GM21526 (cell line): ENCODE measurements around the gene BTC.
"Not testable (repeated sequence)": the region's sequence is repeated elsewhere in the genome, so short reads cannot be mapped to it uniquely, and the experiment has no call there.

ENCODE experiments used
- ATAC-seq: cut with Tn5 transposase; IDR thresholded peaks from one replicate; pipeline ENCODE4 v1.9.1; 2021; ENCODE audit warnings: moderate library complexity; ENCODE audit not compliant: unreplicated experiment, low FRiP score

Gene BTC

DNA sequence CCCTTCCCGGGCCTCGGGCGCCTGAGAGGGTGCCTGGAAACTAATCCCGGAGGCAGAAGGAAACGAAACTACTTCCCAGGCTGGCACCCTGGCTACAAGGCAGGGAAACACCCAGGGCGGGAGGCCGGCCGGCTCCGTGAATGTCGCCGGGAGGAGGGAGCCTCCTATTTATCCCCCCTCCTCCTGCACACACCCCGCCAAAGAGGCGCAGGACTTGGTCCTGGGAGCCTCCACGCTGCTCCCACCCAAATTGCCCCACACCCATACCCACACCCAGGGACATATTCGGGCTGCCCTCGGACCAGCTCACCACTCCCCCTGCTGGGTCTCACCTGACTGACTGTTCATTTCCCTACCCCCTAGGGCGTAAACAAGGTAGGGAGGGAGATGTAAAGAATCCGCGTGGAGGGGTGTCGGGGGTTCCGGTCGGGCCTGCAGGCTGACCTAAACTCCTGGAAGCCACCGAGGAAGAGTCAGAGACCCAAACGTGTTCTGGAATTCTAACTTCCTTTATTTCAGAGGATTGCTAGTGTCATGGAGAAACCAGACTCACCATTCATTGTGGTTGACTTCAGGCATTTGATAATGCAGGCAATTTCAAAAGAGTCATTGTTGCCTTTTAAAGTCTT, at the start of gene BTC:
Gene BTC (minus strand): TSS at position 142 of the 629 bp plus-strand sequence. CDS start 198 bp downstream, outside the sequence.
- no peak for ATAC-seq

DNA sequence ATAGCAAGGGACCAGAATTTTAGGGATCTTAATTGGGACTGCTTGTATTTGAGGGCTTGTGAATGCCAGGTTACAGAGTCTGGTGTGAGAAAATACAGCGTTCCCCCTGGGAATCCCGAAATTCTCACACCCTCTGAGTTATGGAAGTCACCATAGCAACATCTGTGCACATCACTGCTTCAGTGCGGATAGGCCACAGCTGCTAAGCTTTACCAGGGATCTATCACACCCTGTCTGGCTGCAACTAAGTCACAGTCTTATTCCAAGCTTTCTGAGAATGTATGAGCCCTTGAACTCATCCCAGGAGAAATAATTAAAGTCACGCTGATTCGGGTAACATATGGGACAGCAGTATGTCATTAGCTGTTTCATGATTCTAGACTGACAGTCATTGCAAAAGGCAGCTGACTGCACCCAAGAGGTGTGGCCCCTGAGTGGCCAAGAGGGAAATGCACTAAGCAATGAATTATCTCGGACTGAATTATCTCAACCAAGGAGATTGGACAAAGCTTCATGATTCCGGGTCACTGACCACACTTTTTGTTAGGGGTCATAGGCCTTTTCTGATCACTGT, 46.7 kb upstream of the BTC start:
- ATAC-seq: no peak

- ATAC-seq: no peak
Measured at GRCh38 chr4:74838746-74839370, 44.5 kb upstream of the BTC start.

DNA sequence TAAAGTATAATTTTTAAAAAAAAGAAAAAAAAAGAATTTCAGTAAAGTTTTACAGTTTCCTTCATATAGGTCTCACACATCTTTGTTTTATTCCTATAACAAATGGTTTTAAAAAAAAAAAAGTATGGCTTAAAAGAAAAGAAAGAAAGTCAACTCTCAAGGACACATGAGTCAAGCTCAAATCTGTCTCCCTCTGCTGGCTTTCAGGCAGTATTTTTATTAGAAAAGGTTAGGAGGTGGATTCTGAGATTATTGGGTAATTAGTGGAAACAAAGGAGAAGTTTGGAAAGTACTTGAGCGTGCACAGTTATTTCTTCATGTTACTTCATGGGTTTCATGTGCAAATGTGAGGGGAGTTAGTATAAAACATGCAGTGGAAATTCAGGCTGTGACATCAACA, 36.6 kb upstream of the BTC start:
- ATAC-seq: no peak

DNA sequence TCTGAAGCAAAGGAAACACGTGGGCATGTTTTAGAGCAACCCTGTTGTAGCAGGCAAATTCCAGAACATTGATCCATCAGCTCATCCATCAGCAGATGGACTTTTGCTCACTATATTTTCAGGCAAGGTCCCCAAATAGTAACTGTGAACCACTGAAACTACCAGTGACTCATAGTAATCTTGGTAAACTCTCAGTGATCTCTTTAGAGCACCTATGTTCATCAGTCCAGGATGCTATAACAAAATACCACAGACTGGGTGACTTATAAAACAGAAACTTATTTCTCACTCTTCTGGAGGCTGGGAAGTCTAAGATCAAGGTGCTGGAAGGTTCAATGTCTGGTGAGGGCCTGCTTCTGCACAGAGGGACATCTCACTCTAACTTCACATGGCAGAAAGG, 28.9 kb upstream of the BTC start:
- ATAC-seq: peak; percentile 72

GRCh38 chr4:74822603-74823002, 28.3 kb upstream of the BTC start:
- no peak for ATAC-seq

- ATAC-seq: no peak
Measured at GRCh38 chr4:74821541-74821940, 27.2 kb upstream of the BTC start.

DNA sequence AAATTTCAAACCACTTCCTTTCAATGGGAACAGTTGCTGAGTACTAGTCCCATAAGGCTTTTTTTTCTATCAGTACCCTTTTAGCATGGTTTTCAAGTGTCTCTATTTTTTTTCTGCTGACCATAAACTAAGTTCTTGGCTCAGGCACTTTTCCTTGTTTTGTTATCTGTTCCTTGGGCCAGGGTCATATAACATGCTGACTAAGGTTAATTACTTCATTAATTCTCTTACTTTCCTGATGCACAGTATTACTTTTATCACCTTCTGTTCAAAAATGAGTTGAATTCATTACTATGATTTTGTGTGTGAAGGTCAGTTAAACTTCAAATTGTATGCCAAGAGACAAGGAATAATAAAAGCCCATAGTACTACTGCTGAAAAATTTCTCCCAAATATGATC, 19.7 kb upstream of the BTC start:
- ATAC-seq: no peak

GRCh38 chr4:74812056-74812455, 17.7 kb upstream of the BTC start:
- not testable (repeated sequence) for ATAC-seq

DNA sequence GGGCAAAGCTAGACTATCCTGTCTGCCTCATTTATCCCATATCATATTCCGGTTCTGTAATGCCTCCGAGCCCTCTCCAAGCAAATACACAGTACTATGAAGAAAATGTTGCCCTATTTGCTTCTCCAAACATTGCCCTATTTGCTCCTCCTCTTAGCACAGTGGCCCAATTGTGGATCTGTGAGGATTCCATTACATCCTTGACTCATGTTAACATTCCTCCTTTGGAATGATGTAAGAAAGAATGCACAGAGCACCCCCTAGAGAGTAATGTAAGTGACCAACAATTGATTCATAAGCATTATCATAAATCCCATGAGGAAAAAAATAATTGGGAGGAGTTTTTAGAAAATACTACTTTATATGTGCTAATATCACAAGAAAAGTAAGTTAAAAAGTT, 11.3 kb upstream of the BTC start:
- no peak for ATAC-seq

GRCh38 chr4:74800310-74800709, 6.0 kb upstream of the BTC start:
- ATAC-seq: no peak

DNA sequence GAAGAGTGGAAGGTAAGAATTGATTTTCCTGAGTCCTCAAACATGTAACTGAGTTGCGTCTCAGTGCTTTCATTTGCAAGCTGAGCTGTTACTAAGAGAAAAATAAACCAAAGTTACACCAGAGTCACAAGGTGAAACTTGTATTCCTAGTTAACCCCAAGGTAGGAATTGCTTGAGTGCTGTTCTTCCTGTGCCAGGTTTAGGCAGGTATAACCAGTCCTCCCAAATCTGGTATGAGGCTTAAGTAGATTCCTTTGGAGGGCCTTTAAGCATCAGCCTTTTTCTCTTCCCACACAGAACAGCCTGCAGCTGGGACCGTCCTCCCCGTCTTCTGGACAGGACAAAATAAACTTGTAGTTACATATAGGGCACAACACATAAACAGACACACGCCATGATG, 2.3 kb upstream of the BTC start:
- ATAC-seq: no peak

GRCh38 chr4:74793757-74794381, 454 bp downstream of the BTC start:
- no peak for ATAC-seq

GRCh38 chr4:74790652-74791051, 3.7 kb downstream of the BTC start:
- ATAC-seq: no peak

DNA sequence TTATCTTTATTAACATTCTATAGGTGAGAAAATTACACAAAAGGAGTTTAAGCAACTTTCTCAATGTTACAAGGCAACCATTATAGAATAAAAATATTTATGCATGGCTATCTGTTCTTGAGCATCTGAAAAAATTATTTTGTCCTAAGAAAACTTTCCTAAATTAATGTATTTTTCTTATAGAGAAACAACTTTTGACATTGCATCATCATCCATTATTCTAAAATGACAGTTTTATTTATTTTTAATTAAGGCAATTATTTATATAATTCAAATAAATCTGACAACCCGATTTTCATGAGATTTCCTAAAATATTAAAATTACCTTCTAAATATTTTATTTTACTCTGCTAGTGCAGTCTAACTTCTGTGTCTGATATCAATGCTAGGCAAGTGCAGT, 4.8 kb downstream of the BTC start:
- ATAC-seq: no peak

- ATAC-seq: no peak
Measured at GRCh38 chr4:74777531-74777930, 16.8 kb downstream of the BTC start.

- no peak for ATAC-seq
Measured at GRCh38 chr4:74772783-74773182, 21.5 kb downstream of the BTC start.

GRCh38 chr4:74772106-74772505, 22.2 kb downstream of the BTC start:
- ATAC-seq: no peak

GRCh38 chr4:74770226-74770910, 24.0 kb downstream of the BTC start:
- no peak for ATAC-seq

- ATAC-seq: peak; percentile 72
Measured at GRCh38 chr4:74768857-74769525, 25.3 kb downstream of the BTC start.

DNA sequence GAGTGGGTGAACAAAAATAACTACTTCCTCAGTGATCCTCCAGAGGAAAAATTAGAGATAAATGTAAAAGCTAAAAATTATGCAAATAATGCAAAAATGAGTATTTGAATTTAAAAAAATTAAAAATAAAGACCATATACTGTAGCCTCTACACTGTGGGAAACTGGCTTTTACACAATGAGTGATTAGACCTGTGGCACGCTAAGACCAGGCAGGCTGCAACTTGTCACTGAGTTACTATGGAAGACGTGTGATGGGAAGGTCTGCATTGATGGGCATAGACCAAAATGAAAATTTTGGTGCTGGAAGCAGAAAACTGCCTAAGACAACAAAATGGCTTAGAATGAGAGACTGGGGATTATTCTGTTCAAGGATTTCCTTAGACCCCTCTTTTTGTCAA, 30.2 kb downstream of the BTC start:
- no peak for ATAC-seq
